Loucy (cell line): ENCODE data around the gene ATP8A2.

Experiments used
- H2AFZ ChIP-seq: fragments of 200-600 bp; sonication (generic); 2 replicates; pipeline ENCODE4 v1.6.0; 2016; ENCODE audit warnings: antibody characterized with exemption, mild to moderate bottlenecking, low read length, moderate library complexity
- H3F3A ChIP-seq: fragments of 200-600 bp; 2 replicates; pipeline ENCODE4 v1.6.0; 2016; ENCODE audit warnings: antibody characterized with exemption, low read depth, mild to moderate bottlenecking
- H3K27me3 ChIP-seq: fragments of 200-600 bp; sonication (generic); 2 replicates; pipeline ENCODE4 v1.6.1; 2014; ENCODE audit warnings: low read length, mild to moderate bottlenecking; ENCODE audit not compliant: insufficient read depth, poor library complexity, severe bottlenecking
- H3K36me3 ChIP-seq: fragments of 200-600 bp; sonication (generic); 2 replicates; pipeline ENCODE4 v1.6.1; 2016; ENCODE audit warnings: low read length; ENCODE audit not compliant: insufficient read depth
- H3K4me1 ChIP-seq: fragments of 200-600 bp; sonication (generic); 2 replicates; pipeline ENCODE4 v1.5.1; 2014; ENCODE audit warnings: low read length, mild to moderate bottlenecking; ENCODE audit not compliant: insufficient read depth, poor library complexity, severe bottlenecking
- H3K4me2 ChIP-seq: fragments of 200-600 bp; sonication (generic); 2 replicates; pipeline ENCODE4 v1.6.0; 2014; ENCODE audit warnings: antibody characterized with exemption, low read length, low read depth, mild to moderate bottlenecking; ENCODE audit not compliant: poor library complexity, severe bottlenecking
- H3K4me3 ChIP-seq: fragments of 200-600 bp; sonication (generic); 2 replicates; pipeline ENCODE4 v1.5.1; 2014; ENCODE audit warnings: low read length, mild to moderate bottlenecking, mixed read lengths; ENCODE audit not compliant: poor library complexity, severe bottlenecking
- H3K79me2 ChIP-seq: fragments of 200-600 bp; sonication (generic); 2 replicates; pipeline ENCODE4 v1.6.1; 2014; ENCODE audit warnings: low read length; ENCODE audit not compliant: insufficient read depth
- H3K9ac ChIP-seq: fragments of 200-600 bp; sonication (generic); 2 replicates; pipeline ENCODE4 v1.6.0; 2014; ENCODE audit warnings: mild to moderate bottlenecking, low read depth, low read length, moderate library complexity; ENCODE audit not compliant: poor library complexity, severe bottlenecking
- H3K9me2 ChIP-seq: fragments of 200-600 bp; sonication (generic); replicated peaks from 2 replicates; pipeline ENCODE4 v1.6.1; 2016; ENCODE audit warnings: low read depth, low read length, mixed read lengths
- H3K9me3 ChIP-seq: fragments of 200-600 bp; sonication (generic); 2 replicates; pipeline ENCODE4 v1.6.1; 2014; ENCODE audit warnings: mild to moderate bottlenecking, antibody characterized with exemption, low read length, low read depth; ENCODE audit not compliant: insufficient read depth
- H4K20me1 ChIP-seq: fragments of 200-600 bp; sonication (generic); 2 replicates; pipeline ENCODE4 v1.6.0; 2014; ENCODE audit warnings: antibody characterized with exemption, low read length, mild to moderate bottlenecking; ENCODE audit not compliant: insufficient read depth, poor library complexity, severe bottlenecking
- CTCF ChIP-seq: fragments of 200-600 bp; sonication (generic); conservative IDR thresholded peaks from 2 replicates; pipeline ENCODE4 v1.5.1; 2014; ENCODE audit warnings: mild to moderate bottlenecking, antibody characterized with exemption, low read length
- EZH2phosphoT487 ChIP-seq: fragments of 200-600 bp; IDR thresholded peaks from 2 replicates; pipeline ENCODE4 v1.6.1; 2018; ENCODE audit warnings: antibody characterized with exemption, mild to moderate bottlenecking, moderate library complexity, borderline replicate concordance

ATP8A2 gene

GRCh38 chr13:25840261-25840660 is 468.5 kb downstream of the ATP8A2 start:
- no peaks in the 10 kb centered on the region for H3K9me3 ChIP-seq
- H3K4me3 ChIP-seq, result no peak overlapping the region
- no peaks in the 10 kb centered on the region for H4K20me1 ChIP-seq
- H3K79me2 ChIP-seq, result no peaks in the 10 kb centered on the region
- H3K9ac ChIP-seq, result no peak overlapping the region
- peaks cover 19% of the 10 kb centered on the region for H3K4me1 ChIP-seq
- H3F3A ChIP-seq, result no peaks in the 10 kb centered on the region
- no peaks in the 10 kb centered on the region for H3K27me3 ChIP-seq
- H3K36me3 ChIP-seq, result no peaks in the 10 kb centered on the region
- no peak overlapping the region for H3K4me2 ChIP-seq
- H2AFZ ChIP-seq, result no peak overlapping the region
- no peaks in the 10 kb centered on the region for H3K9me2 ChIP-seq
- no peak for TF ChIP-seq CTCF
- TF ChIP-seq EZH2phosphoT487, result no peak

GRCh38 chr13:25840931-25841330 is 469.2 kb downstream of the ATP8A2 start:
- no peak overlapping the region for H3K4me2 ChIP-seq
- peaks cover 19% of the 10 kb centered on the region for H3K4me1 ChIP-seq

GRCh38 chr13:25843692-25844091 is 471.9 kb downstream of the ATP8A2 start:
- no peak overlapping the region for H3K4me3 ChIP-seq
- no peak overlapping the region for H2AFZ ChIP-seq
- no peaks in the 10 kb centered on the region for H3K9me2 ChIP-seq
- no peaks in the 10 kb centered on the region for H3K36me3 ChIP-seq
- H4K20me1 ChIP-seq, result no peaks in the 10 kb centered on the region
- H3K4me1 ChIP-seq, result peaks cover 40% of the 10 kb centered on the region
- no peaks in the 10 kb centered on the region for H3K27me3 ChIP-seq
- H3K4me2 ChIP-seq, result no peak overlapping the region
- H3F3A ChIP-seq, result no peaks in the 10 kb centered on the region
- H3K79me2 ChIP-seq, result no peaks in the 10 kb centered on the region
- TF ChIP-seq CTCF (no peak), EZH2phosphoT487 (no peak)
- no peak overlapping the region for H3K9ac ChIP-seq
- no peaks in the 10 kb centered on the region for H3K9me3 ChIP-seq

More at GRCh38 chr13:25840931-25841330, 469.2 kb downstream of the ATP8A2 start:
- Histone ChIP-seq H3K9ac (no peak overlapping the region), H3K4me3 (no peak overlapping the region), H2AFZ (no peak overlapping the region), H3K27me3 (no peaks in the 10 kb centered on the region), H3K36me3 (no peaks in the 10 kb centered on the region), H3K9me3 (no peaks in the 10 kb centered on the region), H3K79me2 (no peaks in the 10 kb centered on the region), H3K9me2 (no peaks in the 10 kb centered on the region), H3F3A (no peaks in the 10 kb centered on the region), H4K20me1 (no peaks in the 10 kb centered on the region)
- no peak for TF ChIP-seq CTCF
- no peak for TF ChIP-seq EZH2phosphoT487
